CD14-positive monocyte (primary cell): ENCODE data around the gene LOXL3. TPM values are rescaled to one million over a fixed set of nuclear protein-coding genes. Genes with fewer than 3 reads are reported as not detected.

Experiments
- DNase-seq, 3 donors: peaks; one replicate each; pipeline ENCODE4 v3.0.0-alpha.2; 2011 to 2022
- H2AFZ ChIP-seq: 2 replicates; pipeline ENCODE4 v1.6.0; 2012; ENCODE audit warnings: mild to moderate bottlenecking, low read depth, low read length, inconsistent platforms; ENCODE audit not compliant: insufficient read depth, poor library complexity, severe bottlenecking
- H3K27ac ChIP-seq, 2 donors: 1 replicate in 1 of 2; 2 replicates in 1 of 2; pipeline ENCODE4 v1.5.1; 2012 to 2013; ENCODE audit warnings: low read length in 2 of 2, control low read depth in 1 of 2, inconsistent platforms in 1 of 2, low read depth in 1 of 2, mild to moderate bottlenecking in 1 of 2
- H3K27me3 ChIP-seq, 2 donors: one replicate each; pipeline versions ENCODE4 v1.6.0 to v1.6.1; 2011 to 2013; ENCODE audit warnings: low read length in 2 of 2; ENCODE audit not compliant: control insufficient read depth in 2 of 2, insufficient read depth in 2 of 2
- H3K36me3 ChIP-seq, 2 donors: replicated peaks in 1 of 2; 1 replicate in 1 of 2; 2 replicates in 1 of 2; pipeline versions ENCODE4 v1.5.1 to v1.6.1; 2012 to 2013; ENCODE audit warnings: low read length in 2 of 2, control low read depth in 1 of 2, inconsistent platforms in 1 of 2, mild to moderate bottlenecking in 1 of 2; ENCODE audit not compliant: insufficient read depth in 2 of 2, control insufficient read depth in 1 of 2
- H3K4me1 ChIP-seq, 2 donors: 1 replicate in 1 of 2; 2 replicates in 1 of 2; pipeline versions ENCODE4 v1.5.1 to v1.6.1; 2012 to 2013; ENCODE audit warnings: low read length in 2 of 2, control low read depth in 1 of 2, inconsistent platforms in 1 of 2, mild to moderate bottlenecking in 1 of 2, moderate library complexity in 1 of 2; ENCODE audit not compliant: insufficient read depth in 2 of 2, control insufficient read depth in 1 of 2
- H3K4me2 ChIP-seq: replicated peaks from 2 replicates; pipeline ENCODE3; 2012; ENCODE audit warnings: low read length, moderate library complexity, mild to moderate bottlenecking; ENCODE audit not compliant: poor library complexity, severe bottlenecking; ENCODE audit errors: extremely low read depth
- H3K4me3 ChIP-seq, 3 experiments: fragments of 200-600 bp in 1 of 3; sonication (generic) in 1 of 3; replicated peaks in 1 of 3; 1 replicate in 2 of 3; 2 replicates in 1 of 3; pipeline ENCODE4 v1.5.1; 2011 to 2013; ENCODE audit warnings: low read length in 3 of 3, mild to moderate bottlenecking in 3 of 3, control low read depth in 2 of 3, low read depth in 2 of 3, inconsistent platforms in 1 of 3, moderate library complexity in 1 of 3
- H3K79me2 ChIP-seq: 2 replicates; pipeline ENCODE4 v1.6.0; 2012; ENCODE audit warnings: mild to moderate bottlenecking, control low read depth, inconsistent platforms, low read length, moderate library complexity; ENCODE audit not compliant: insufficient read depth
- H3K9ac ChIP-seq: 2 replicates; pipeline ENCODE4 v1.6.0; 2017; ENCODE audit warnings: low read length, mild to moderate bottlenecking; ENCODE audit not compliant: insufficient read depth, poor library complexity, severe bottlenecking
- H3K9me3 ChIP-seq, 2 donors: replicated peaks in 1 of 2; 1 replicate in 1 of 2; 2 replicates in 1 of 2; pipeline versions ENCODE4 v1.5.1 to v1.6.1; 2012 to 2013; ENCODE audit warnings: low read length in 2 of 2, control low read depth in 1 of 2; ENCODE audit not compliant: control insufficient read depth in 1 of 2, insufficient read depth in 1 of 2
- H4K20me1 ChIP-seq: 2 replicates; pipeline ENCODE4 v1.6.0; 2012; ENCODE audit warnings: mild to moderate bottlenecking, low read length, control low read depth, moderate library complexity; ENCODE audit not compliant: insufficient read depth
- H3K27ac Mint-ChIP-seq, 7 donors: one replicate each; pipeline ENCODE4 v1.8.0; 2020; ENCODE audit warnings: mild to moderate bottlenecking in 7 of 7, mixed read lengths in 7 of 7, moderate library complexity in 6 of 7, inconsistent platforms in 2 of 7
- H3K27me3 Mint-ChIP-seq, 3 donors: one replicate each; pipeline ENCODE4 v1.8.0; 2021 to 2022; ENCODE audit warnings: low read depth in 3 of 3, mild to moderate bottlenecking in 3 of 3, mixed read lengths in 3 of 3, moderate library complexity in 3 of 3, inconsistent platforms in 1 of 3
- H3K36me3 Mint-ChIP-seq, 2 donors: one replicate each; pipeline ENCODE4 v1.8.0; 2020; ENCODE audit warnings: mixed read lengths in 2 of 2, inconsistent platforms in 1 of 2, mild to moderate bottlenecking in 1 of 2
- H3K4me1 Mint-ChIP-seq: one replicate; pipeline ENCODE4 v1.8.0; 2020; ENCODE audit warnings: mild to moderate bottlenecking, mixed read lengths
- H3K4me3 Mint-ChIP-seq, 2 donors: one replicate each; pipeline ENCODE4 v1.8.0; 2020; ENCODE audit warnings: mild to moderate bottlenecking in 2 of 2, mixed read lengths in 2 of 2, moderate library complexity in 1 of 2
- H3K9me3 Mint-ChIP-seq, 7 donors: one replicate each; pipeline ENCODE4 v1.8.0; 2020 to 2022; ENCODE audit warnings: mixed read lengths in 7 of 7, mild to moderate bottlenecking in 6 of 7, moderate library complexity in 6 of 7, inconsistent platforms in 2 of 7
- CTCF ChIP-seq: fragments of 200-600 bp; IDR thresholded peaks from one replicate; pipeline ENCODE4 v1.8.0; 2022; ENCODE audit warnings: antibody characterized with exemption, mild to moderate bottlenecking
- WGBS: methylation state at CpG from one replicate; pipeline ENCODE4 v1.1.5; 2013; ENCODE audit warnings: missing lambda C conversion rate; ENCODE audit not compliant: insufficient coverage; 5-methylcytosine and 5-hydroxymethylcytosine counted together
- intact Hi-C, 2 donors: fragments of 100-400 bp; cut with micrococcal nuclease; formaldehyde crosslinking; loops; one replicate each; pipeline versions ENCODE4 v1.15.0 to v1.15.1; 2023
- polyA plus RNA-seq, 3 donors: library from polyadenylated mRNA; depleted of rRNA in 1 of 3; unstranded in 2 of 3; stranded (reverse) in 1 of 3; fragments of 300-500 nt in 2 of 3; fragments of >200 nt in 1 of 3; fragmentation: Illumina TruSeq in 2 of 3; gene quantifications; 1 replicate in 2 of 3; 2 replicates in 1 of 3; pipeline ENCODE4 v1.2.3, GENCODE V29; 2012 to 2021

The LOXL3 gene
- polyA plus RNA-seq, 3 donors = 18.2 to 35.0 (median 18.5) TPM

- under 1% methylated on average over 63 of the region's 67 CpGs for WGBS
- peak; percentile 24 for TF ChIP-seq CTCF
- Histone ChIP-seq H2AFZ (peak overlapping the region; percentile 92), H3K27me3 (peaks cover 41 to 47% of the 10 kb centered on the region in 2 donors), H3K9me3 (peaks cover 0 to 16% of the 10 kb centered on the region in 2 donors), H3K4me1 (peaks cover 72 to 77% of the 10 kb centered on the region in 2 donors), H3K4me2 (peak overlapping the region; percentile 88), H3K9ac (peak overlapping the region; percentile 75), H3K27ac (peak overlapping the region; percentile 74 to 89), H3K36me3 (no peaks in the 10 kb centered on the region), H3K79me2 (peaks cover 28% of the 10 kb centered on the region), H3K4me3 (peak overlapping the region; percentile 39 to 85 (median 77)), H4K20me1 (no peaks in the 10 kb centered on the region)
- Mint-ChIP-seq H3K27me3 (peaks cover 43 to 57% (median 47%) of the 10 kb centered on the region in 3 donors), H3K27ac (peak overlapping the region; percentile 78 to 94 (median 88)), H3K9me3 (peaks cover 0 to 21% (median 3%) of the 10 kb centered on the region in 7 donors), H3K4me1 (peaks cover 71% of the 10 kb centered on the region), H3K36me3 (peaks cover 39 to 42% of the 10 kb centered on the region in 2 donors), H3K4me3 (peak overlapping the region; percentile 88 to 96)
- intact Hi-C loops = no loop called here
- DNase-seq = peak; percentile 87 to 93 (median 91)
These were observed 50.8 kb downstream of the LOXL3 start for GRCh38 chr2:74502720-74503505.

DNA sequence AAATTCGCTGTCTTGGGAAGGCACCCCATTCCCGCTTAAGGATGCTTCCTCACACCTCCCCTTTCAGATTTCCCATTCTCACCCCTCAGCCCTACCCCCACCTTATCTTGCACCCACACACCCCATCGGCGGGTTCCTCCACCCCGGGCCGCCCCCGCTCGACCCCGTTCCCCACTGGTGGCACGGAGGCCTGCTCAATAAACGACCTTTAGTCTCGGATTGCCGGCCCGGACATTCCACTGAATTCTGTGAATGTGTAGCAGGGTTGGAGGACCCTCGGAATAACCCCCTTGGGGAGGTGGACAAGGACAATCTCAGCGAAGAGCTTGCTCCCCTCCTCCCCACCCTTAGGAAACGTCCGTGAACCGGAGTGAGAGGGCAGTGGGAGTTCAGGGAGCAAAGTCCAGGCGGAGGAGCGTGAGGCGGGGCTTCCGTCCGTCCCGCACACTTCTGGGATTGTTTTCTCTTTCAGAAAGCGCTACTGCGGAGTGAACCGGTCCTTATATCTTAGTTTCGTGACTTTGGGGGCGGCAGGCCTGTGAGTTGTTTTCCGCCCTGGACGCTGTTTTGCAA lies 51.5 kb downstream of the LOXL3 start:
- peaks cover 76% of the 10 kb centered on the region for H3K4me1 Mint-ChIP-seq
- no peak for TF ChIP-seq CTCF
- Histone ChIP-seq H3K9me3 (peaks cover 0 to 20% of the 10 kb centered on the region in 2 donors), H3K9ac (peak overlapping the region; percentile 75), H3K27ac (peak overlapping the region in 1 of 2 donors; percentile 89), H3K27me3 (peaks cover 45 to 53% of the 10 kb centered on the region in 2 donors), H3K36me3 (no peaks in the 10 kb centered on the region), H4K20me1 (no peaks in the 10 kb centered on the region), H3K79me2 (peaks cover 28% of the 10 kb centered on the region), H2AFZ (peak overlapping the region; percentile 92), H3K4me1 (peaks cover 75 to 81% of the 10 kb centered on the region in 2 donors), H3K4me2 (peak overlapping the region; percentile 88), H3K4me3 (peak overlapping the region; percentile 39 to 85 (median 77))
- 12% methylated on average over 18 of the region's 32 CpGs for WGBS
- no peak for DNase-seq
- peaks cover 50 to 64% (median 54%) of the 10 kb centered on the region in 3 donors for H3K27me3 Mint-ChIP-seq
- peak overlapping the region in 5 of 7 donors; percentile 56 to 94 (median 92) for H3K27ac Mint-ChIP-seq
- peaks cover 0 to 27% (median 4%) of the 10 kb centered on the region in 7 donors for H3K9me3 Mint-ChIP-seq
- intact Hi-C loops = no loop called here
- H3K36me3 Mint-ChIP-seq = peaks cover 39 to 44% of the 10 kb centered on the region in 2 donors
- peak overlapping the region; percentile 88 to 96 for H3K4me3 Mint-ChIP-seq
